Skeletal muscle tissue (tissue), 4 donors: ENCODE data around the gene OR2S2. TPM values are rescaled to one million over a fixed set of nuclear protein-coding genes. Genes with fewer than 3 reads are reported as not detected.
"Not testable (repeated sequence)": the region's sequence is repeated elsewhere in the genome, so short reads cannot be mapped to it uniquely, and the experiment has no call there.

Experiments used
- H3K27ac ChIP-seq: one replicate; pipeline ENCODE4 v1.7.0; 2013; ENCODE audit warnings: mild to moderate bottlenecking, low read depth, low read length, inconsistent platforms
- H3K27me3 ChIP-seq, 3 donors: one replicate each; pipeline ENCODE4 v1.7.0; 2013; ENCODE audit warnings: low read length in 3 of 3; ENCODE audit not compliant: control insufficient read depth in 3 of 3, insufficient read depth in 3 of 3
- H3K36me3 ChIP-seq, 3 donors: one replicate each; pipeline ENCODE4 v1.7.0; 2013; ENCODE audit warnings: low read length in 3 of 3; ENCODE audit not compliant: control insufficient read depth in 3 of 3, insufficient read depth in 3 of 3
- H3K4me1 ChIP-seq, 3 donors: one replicate each; pipeline ENCODE4 v1.7.0; 2013; ENCODE audit warnings: low read length in 3 of 3, mild to moderate bottlenecking in 3 of 3; ENCODE audit not compliant: control insufficient read depth in 3 of 3, insufficient read depth in 3 of 3
- H3K4me3 ChIP-seq, 3 donors: one replicate each; pipeline ENCODE4 v1.7.0; 2013; ENCODE audit warnings: low read length in 3 of 3
- H3K9ac ChIP-seq, 3 donors: one replicate each; pipeline ENCODE4 v1.7.0; 2013; ENCODE audit warnings: low read length in 3 of 3, mild to moderate bottlenecking in 3 of 3, moderate library complexity in 2 of 3, low read depth in 1 of 3
- H3K9me3 ChIP-seq, 3 donors: one replicate each; pipeline ENCODE4 v1.7.0; 2013; ENCODE audit warnings: low read length in 3 of 3; ENCODE audit not compliant: control insufficient read depth in 3 of 3
- total RNA-seq: library from RNA; depleted of rRNA; stranded (reverse); fragments of >200 nt; gene quantifications from one replicate; pipeline ENCODE4 v1.2.3, GENCODE V29; 2014
- donor health status: Osteomylitis.

The OR2S2 gene
- total RNA-seq, 1 donor from 2014 or later: not detected

DNA sequence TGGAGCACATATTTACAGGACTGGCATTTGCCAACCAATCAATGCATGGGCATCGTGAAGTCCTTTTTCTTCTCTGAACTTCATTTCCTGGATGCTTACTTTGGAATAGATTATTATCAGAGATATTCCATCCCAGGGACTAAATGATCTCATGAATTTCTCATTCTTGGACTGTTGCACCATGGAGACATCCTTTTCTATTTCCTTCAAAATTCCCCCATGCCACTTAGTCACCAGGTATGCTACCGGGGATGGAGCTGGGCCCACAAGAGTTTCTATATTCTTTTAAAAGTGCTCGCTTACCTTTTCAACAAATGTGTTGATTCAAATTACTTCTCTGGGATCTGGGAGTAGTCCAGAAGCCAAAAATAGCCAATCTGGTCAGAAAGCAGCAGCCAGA, 35.2 kb upstream of the OR2S2 start:
- not testable (repeated sequence) for H3K27me3 ChIP-seq, H3K36me3 ChIP-seq, H3K4me3 ChIP-seq, H3K9me3 ChIP-seq, H3K9ac ChIP-seq, H3K27ac ChIP-seq, H3K4me1 ChIP-seq

DNA sequence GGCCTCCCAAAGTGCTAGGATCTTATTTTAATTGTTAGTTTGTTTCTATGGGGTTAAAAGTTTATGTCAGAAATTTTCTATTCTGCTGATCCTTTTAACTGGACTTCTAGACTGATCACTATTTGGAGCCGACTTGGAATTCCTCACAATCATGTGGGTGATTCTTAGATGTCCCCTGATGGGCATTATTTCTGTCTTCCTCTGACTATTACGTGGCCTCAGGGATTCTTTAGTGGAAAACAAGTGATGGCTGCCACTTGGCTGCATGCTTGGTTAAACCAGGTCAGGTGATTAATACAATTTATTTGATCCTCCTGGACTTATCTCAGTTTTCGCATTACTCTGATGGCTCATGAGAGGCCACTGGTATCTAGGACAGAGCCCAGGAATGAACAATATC, 32.2 kb upstream of the OR2S2 start:
- Histone ChIP-seq H3K27me3 (no peaks in the 10 kb centered on the region), H3K9me3 (no peaks in the 10 kb centered on the region), H3K36me3 (no peaks in the 10 kb centered on the region), H3K27ac (no peak overlapping the region), H3K4me3 (no peak overlapping the region), H3K4me1 (no peaks in the 10 kb centered on the region), H3K9ac (no peak overlapping the region)

DNA sequence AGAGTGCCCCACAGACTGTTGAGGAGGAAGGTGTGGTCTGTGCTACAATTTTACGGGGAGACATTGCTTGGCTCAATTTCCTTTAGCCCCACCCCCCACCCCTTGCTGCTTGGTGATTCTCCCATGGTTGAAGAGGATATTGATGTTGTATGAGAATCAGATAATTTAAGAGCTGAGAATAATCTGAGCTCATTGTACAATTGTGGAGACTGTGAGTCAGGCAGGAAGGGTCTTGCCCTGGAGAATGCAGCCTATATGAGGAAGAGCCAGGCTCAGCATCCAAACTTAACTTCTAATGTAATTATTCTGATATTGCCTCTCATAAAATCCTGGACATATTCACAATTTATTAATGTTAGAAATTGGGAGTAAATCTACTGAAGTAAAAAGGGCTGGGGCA, 26.1 kb upstream of the OR2S2 start:
- Histone ChIP-seq H3K9me3 (no peaks in the 10 kb centered on the region), H3K4me1 (no peaks in the 10 kb centered on the region), H3K27ac (no peak overlapping the region), H3K9ac (no peak overlapping the region), H3K36me3 (no peaks in the 10 kb centered on the region), H3K4me3 (no peak overlapping the region), H3K27me3 (peaks cover 7 to 13% (median 8%) of the 10 kb centered on the region in 3 donors)

DNA sequence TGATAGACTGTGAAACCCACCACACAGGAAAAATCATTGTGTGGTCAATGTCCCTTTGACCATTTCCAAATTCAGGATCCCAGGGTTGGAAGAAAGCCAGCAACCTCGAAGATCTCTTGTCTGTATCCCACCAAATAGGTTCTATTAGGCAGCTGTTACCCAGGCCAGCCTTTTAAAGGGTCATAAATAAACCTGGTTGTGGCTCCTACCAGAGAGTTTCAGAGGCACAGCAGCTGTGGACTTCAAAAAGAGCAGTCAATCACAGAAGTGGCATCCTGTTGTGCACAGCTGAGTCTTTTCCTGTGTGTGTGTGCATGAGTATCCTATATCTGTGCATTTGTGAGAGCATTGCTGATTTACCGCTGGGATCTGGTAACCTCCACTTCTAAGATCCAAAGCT, 23.7 kb upstream of the OR2S2 start:
- H3K9ac ChIP-seq: no peak overlapping the region
- H3K36me3 ChIP-seq: no peaks in the 10 kb centered on the region
- H3K4me1 ChIP-seq: no peaks in the 10 kb centered on the region
- no peak overlapping the region for H3K27ac ChIP-seq
- H3K27me3 ChIP-seq: peaks cover 7 to 13% (median 9%) of the 10 kb centered on the region in 3 donors
- no peak overlapping the region for H3K4me3 ChIP-seq
- peaks cover 0 to 2% (median 0%) of the 10 kb centered on the region in 3 donors for H3K9me3 ChIP-seq

DNA sequence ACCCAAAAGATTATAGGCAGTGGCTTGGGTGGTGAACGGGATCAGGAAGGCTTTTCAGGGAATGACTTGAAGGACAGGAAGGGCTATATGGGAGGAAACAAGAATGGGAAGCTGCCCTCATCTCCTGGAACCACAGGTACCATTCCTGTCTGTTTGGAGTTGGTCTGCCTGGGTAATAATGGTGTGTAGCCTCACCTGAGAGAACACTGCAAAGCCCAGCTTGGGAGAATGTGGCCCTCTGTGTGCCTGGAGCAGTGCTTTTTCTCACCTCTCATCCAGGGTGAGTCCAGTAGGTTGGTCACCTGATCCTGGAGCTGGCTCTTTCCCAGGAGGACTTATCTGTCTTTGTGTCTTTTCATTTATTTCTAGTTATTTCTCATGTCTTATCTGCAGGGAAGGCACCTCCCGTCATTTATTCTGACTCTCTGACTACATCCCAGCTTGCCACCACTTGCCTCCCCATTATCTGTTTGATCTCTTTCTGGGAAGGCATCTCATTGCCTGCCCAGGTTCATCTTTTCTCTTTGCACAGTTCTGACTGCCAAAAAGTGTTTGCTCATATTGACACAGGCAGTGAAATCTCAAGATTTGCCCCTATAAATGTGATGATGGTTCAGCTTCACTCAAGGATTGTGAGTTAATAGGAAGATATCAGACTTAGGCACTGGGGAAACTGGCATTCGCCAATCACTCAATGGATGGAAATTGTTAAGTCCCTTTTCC, 22.5 kb upstream of the OR2S2 start:
- Histone ChIP-seq H3K27me3 (peaks cover 7 to 14% (median 13%) of the 10 kb centered on the region in 3 donors), H3K27ac (no peak overlapping the region), H3K9ac (no peak overlapping the region), H3K9me3 (peaks cover 5 to 7% (median 5%) of the 10 kb centered on the region in 3 donors), H3K36me3 (no peaks in the 10 kb centered on the region), H3K4me3 (no peak overlapping the region), H3K4me1 (no peaks in the 10 kb centered on the region)

DNA sequence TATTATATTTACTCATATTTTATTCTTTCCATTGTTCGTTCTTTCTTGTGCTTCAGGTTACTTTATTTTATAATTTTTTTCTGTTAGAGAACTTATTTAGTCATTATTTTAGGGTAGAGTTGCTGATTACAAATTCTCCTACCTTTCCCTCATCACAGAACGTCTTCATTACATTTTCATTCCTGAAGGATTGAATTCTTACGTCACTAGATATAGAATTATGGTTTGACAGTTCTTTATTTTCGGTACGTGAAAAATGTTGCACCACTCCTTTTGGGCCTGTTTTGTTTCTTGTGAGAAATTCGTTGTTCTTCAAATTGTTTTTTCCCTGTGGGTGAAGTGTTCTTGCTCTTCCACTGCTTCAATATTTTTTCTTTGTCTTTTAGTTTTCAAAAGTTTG, 20.8 kb upstream of the OR2S2 start:
- Histone ChIP-seq H3K27ac (no peak overlapping the region), H3K9me3 (peaks cover 5 to 11% (median 8%) of the 10 kb centered on the region in 3 donors), H3K4me3 (no peak overlapping the region), H3K27me3 (peaks cover 7 to 14% (median 11%) of the 10 kb centered on the region in 3 donors), H3K36me3 (no peaks in the 10 kb centered on the region), H3K9ac (no peak overlapping the region), H3K4me1 (no peaks in the 10 kb centered on the region)

DNA sequence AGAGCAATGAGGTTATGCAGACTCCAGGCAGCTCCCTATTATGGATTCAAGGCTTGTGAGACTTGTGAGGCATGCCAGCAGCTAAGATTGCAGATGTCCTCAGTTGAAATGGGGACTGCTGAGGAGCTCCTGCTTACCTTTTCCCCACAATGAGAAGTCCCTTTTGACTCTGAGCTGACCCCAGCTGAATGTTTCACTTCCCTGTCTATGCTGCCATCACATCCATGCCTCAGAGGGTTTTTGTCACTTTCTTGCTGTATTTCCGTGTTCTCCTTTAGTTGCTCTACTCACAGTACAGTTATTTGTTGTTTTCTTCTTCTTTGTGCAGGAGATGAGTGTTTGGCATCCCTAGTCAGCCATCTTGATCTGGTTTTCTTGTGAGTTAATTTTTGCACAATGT, 18.8 kb upstream of the OR2S2 start:
- Histone ChIP-seq H3K36me3 (no peaks in the 10 kb centered on the region), H3K27ac (no peak overlapping the region), H3K27me3 (peaks cover 9 to 17% (median 13%) of the 10 kb centered on the region in 3 donors), H3K9me3 (peaks cover 5 to 11% (median 8%) of the 10 kb centered on the region in 3 donors), H3K4me3 (no peak overlapping the region), H3K9ac (no peak overlapping the region), H3K4me1 (no peaks in the 10 kb centered on the region)

DNA sequence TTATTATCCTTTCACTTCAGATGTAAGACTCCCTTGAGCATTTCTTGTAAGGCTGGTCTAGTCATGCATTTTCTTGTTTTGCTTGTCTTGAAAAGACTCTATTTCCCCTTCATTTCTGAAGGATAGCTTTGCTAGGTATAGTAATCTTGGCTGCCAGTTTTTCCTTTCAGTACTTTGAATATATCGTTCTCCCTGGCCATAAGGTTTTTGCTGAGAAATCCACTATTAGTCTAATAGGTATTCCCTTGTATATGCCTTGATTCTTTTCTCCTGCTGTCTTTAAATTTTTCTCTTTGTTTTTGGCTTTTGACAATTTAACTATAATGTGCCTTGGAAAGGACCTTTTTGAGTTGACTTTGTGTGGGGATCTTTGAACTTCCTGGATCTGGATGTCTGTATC, 16.8 kb upstream of the OR2S2 start:
- H3K9me3 ChIP-seq: peaks cover 5 to 11% (median 8%) of the 10 kb centered on the region in 3 donors
- no peak overlapping the region for H3K9ac ChIP-seq
- H3K27me3 ChIP-seq: peaks cover 10 to 14% (median 13%) of the 10 kb centered on the region in 3 donors
- H3K4me1 ChIP-seq: no peaks in the 10 kb centered on the region
- no peak overlapping the region for H3K27ac ChIP-seq
- H3K4me3 ChIP-seq: no peak overlapping the region
- no peaks in the 10 kb centered on the region for H3K36me3 ChIP-seq

DNA sequence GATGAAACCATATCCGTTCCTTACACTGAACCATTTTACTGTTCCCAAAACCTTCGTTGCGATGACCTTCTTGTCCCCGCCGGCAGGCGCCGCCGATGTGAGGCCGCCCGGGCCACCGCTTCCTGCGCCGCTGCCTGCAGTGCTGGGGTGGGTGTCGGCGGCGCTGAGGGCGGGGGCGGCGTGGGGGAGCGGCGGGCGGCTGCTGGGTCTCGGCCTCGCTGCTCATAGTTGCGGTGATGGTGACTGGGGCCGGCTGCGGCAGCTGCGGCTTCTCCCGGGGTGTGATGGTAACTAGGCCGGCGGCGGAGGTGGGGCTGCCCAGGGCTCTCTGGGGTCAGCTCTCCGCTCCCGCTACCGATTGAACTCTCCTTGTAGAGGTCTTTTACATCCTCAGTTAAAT, 14.1 kb upstream of the OR2S2 start:
- Histone ChIP-seq H3K9me3 (peaks cover 5 to 11% (median 8%) of the 10 kb centered on the region in 3 donors), H3K27ac (no peak overlapping the region), H3K36me3 (no peaks in the 10 kb centered on the region), H3K4me1 (no peaks in the 10 kb centered on the region), H3K4me3 (no peak overlapping the region), H3K27me3 (peaks cover 8 to 13% (median 12%) of the 10 kb centered on the region in 3 donors), H3K9ac (no peak overlapping the region)

DNA sequence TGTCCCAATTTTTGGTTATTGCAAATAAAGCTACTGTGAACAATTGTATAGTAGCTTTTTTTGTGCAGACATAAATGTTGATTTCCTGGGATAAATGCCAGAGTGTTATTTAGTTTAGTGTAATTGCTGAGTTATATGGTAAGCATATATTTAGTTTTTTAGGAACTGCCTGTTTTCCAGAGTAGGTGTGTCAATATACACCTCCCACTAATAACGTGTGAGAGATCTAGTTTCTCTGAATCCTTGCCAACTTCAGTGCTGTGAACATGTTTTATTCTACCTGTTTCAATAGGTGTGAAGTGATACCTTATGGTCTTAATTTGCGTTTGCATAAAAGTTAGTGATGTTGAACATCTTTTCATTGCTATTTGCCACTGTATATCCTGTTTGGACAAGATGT, 9.1 kb upstream of the OR2S2 start:
- Histone ChIP-seq H3K9ac (no peak overlapping the region), H3K27me3 (peaks cover 6 to 11% (median 8%) of the 10 kb centered on the region in 3 donors), H3K36me3 (no peaks in the 10 kb centered on the region), H3K9me3 (no peaks in the 10 kb centered on the region), H3K4me3 (no peak overlapping the region), H3K4me1 (no peaks in the 10 kb centered on the region), H3K27ac (no peak overlapping the region)
